B cell (primary cell): Measurements from ENCODE around the gene DNAH8. TPM values are rescaled to one million over a fixed set of nuclear protein-coding genes. Genes with fewer than 3 reads are reported as not detected.

Source experiments
- ATAC-seq: fragments of 200-7000 bp; cut with Tn5 transposase; one replicate; pipeline ENCODE4 v1.10.0; 2021; ENCODE audit warnings: low read depth, mild to moderate bottlenecking, moderate number of reproducible peaks, moderate library complexity
- CTCF ChIA-PET: fragments of 350-600 bp; sonication (Branson Sonifier 250); formaldehyde crosslinking; loops from one replicate; lab custom pipeline; 2021; ENCODE audit warnings: antibody characterized with exemption, inconsistent platforms; lab: Charles Lee
- POLR2A ChIA-PET: fragments of 350-600 bp; sonication (Branson Sonifier 250); formaldehyde crosslinking; loops from one replicate; lab custom pipeline; 2021; ENCODE audit warnings: antibody characterized with exemption; lab: Charles Lee
- DNase-seq: peaks from one replicate; pipeline ENCODE4 v3.0.0; 2013
- H2AFZ ChIP-seq: 2 replicates; pipeline ENCODE4 v1.6.1; 2012; ENCODE audit warnings: mild to moderate bottlenecking, low read depth, low read length; ENCODE audit not compliant: insufficient read depth, poor library complexity, severe bottlenecking
- H3K27ac ChIP-seq, 2 donors: 1 replicate in 1 of 2; 2 replicates in 1 of 2; pipeline ENCODE4 v1.5.1; 2012 to 2013; ENCODE audit warnings: low read length in 2 of 2, mild to moderate bottlenecking in 2 of 2, moderate library complexity in 1 of 2
- H3K27me3 ChIP-seq, 4 experiments: fragments of 200-600 bp in 1 of 4; sonication (generic) in 1 of 4; replicated peaks in 1 of 4; 1 replicate in 2 of 4; 2 replicates in 2 of 4; pipeline versions ENCODE4 v1.6.1 to v1.7.0; 2013 to 2016; ENCODE audit warnings: low read length in 3 of 4, mild to moderate bottlenecking in 2 of 4, mixed read lengths in 1 of 4, moderate library complexity in 1 of 4; ENCODE audit not compliant: insufficient read depth in 4 of 4, control insufficient read depth in 3 of 4; ENCODE audit errors: control extremely low read depth in 1 of 4
- H3K36me3 ChIP-seq, 2 experiments: replicated peaks in 1 of 2; 1 replicate in 1 of 2; 2 replicates in 1 of 2; pipeline versions ENCODE4 v1.6.1 to v1.7.1; 2013; ENCODE audit warnings: low read length in 1 of 2; ENCODE audit not compliant: insufficient read depth in 2 of 2, control insufficient read depth in 1 of 2; ENCODE audit errors: control extremely low read depth in 1 of 2, extremely low read depth in 1 of 2
- H3K4me1 ChIP-seq, 2 donors: fragments of 200-600 bp in 1 of 2; sonication (generic) in 1 of 2; 1 replicate in 1 of 2; 2 replicates in 1 of 2; pipeline versions ENCODE4 v1.5.1 to v1.6.1; 2013 to 2017; ENCODE audit warnings: low read length in 2 of 2; ENCODE audit not compliant: control insufficient read depth in 2 of 2, insufficient read depth in 2 of 2
- H3K4me2 ChIP-seq: replicated peaks from 2 replicates; pipeline ENCODE3; 2012; ENCODE audit warnings: mild to moderate bottlenecking, low read depth, low read length; ENCODE audit not compliant: poor library complexity, severe bottlenecking
- H3K4me3 ChIP-seq, 5 experiments: fragments of 200-600 bp in 1 of 5; sonication (generic) in 1 of 5; 1 replicate in 3 of 5; 2 replicates in 2 of 5; pipeline versions ENCODE4 v1.5.1 to v1.7.0; 2011 to 2016; ENCODE audit warnings: low read length in 4 of 5, mild to moderate bottlenecking in 4 of 5, low read depth in 2 of 5, control low read depth in 1 of 5, moderate library complexity in 1 of 5; ENCODE audit not compliant: insufficient read depth in 1 of 5; ENCODE audit errors: control extremely low read depth in 1 of 5, extremely low read depth in 1 of 5
- H3K79me2 ChIP-seq: fragments of 200-600 bp; sonication (generic); one replicate; pipeline ENCODE4 v1.6.0; 2016; ENCODE audit warnings: low read length; ENCODE audit not compliant: control insufficient read depth, insufficient read depth
- H3K9ac ChIP-seq: fragments of 200-600 bp; sonication (generic); 2 replicates; pipeline ENCODE4 v1.6.1; 2017; ENCODE audit warnings: mild to moderate bottlenecking, low read length, moderate library complexity
- H3K9me3 ChIP-seq, 3 donors: one replicate each; pipeline versions ENCODE4 v1.6.1 to v1.7.1; 2013; ENCODE audit warnings: low read length in 2 of 3; ENCODE audit not compliant: control insufficient read depth in 2 of 3, insufficient read depth in 1 of 3; ENCODE audit errors: control extremely low read depth in 1 of 3
- H4K20me1 ChIP-seq: 2 replicates; pipeline ENCODE4 v1.6.0; 2012; ENCODE audit warnings: mild to moderate bottlenecking, low read length; ENCODE audit not compliant: insufficient read depth, control insufficient read depth, poor library complexity, severe bottlenecking
- H3K27ac Mint-ChIP-seq: one replicate; pipeline ENCODE4 v1.8.0; 2021; ENCODE audit warnings: mixed read lengths
- H3K27me3 Mint-ChIP-seq: one replicate; pipeline ENCODE4 v1.8.0; 2021; ENCODE audit warnings: mixed read lengths
- H3K4me1 Mint-ChIP-seq: one replicate; pipeline ENCODE4 v1.8.0; 2021; ENCODE audit warnings: mixed read lengths
- H3K4me3 Mint-ChIP-seq: one replicate; pipeline ENCODE4 v1.8.0; 2021; ENCODE audit warnings: mixed read lengths
- H3K9me3 Mint-ChIP-seq: one replicate; pipeline ENCODE4 v1.8.0; 2022; ENCODE audit warnings: mixed read lengths; ENCODE audit not compliant: insufficient read depth
- CTCF ChIP-seq: fragments of 200-600 bp; IDR thresholded peaks from one replicate; pipeline ENCODE4 v1.8.0; 2022; ENCODE audit warnings: antibody characterized with exemption, mild to moderate bottlenecking
- EZH2 ChIP-seq: IDR thresholded peaks from 2 replicates; pipeline ENCODE4 v1.6.1; 2012; ENCODE audit warnings: borderline replicate concordance, low read depth, mild to moderate bottlenecking, moderate library complexity, low read length; ENCODE audit not compliant: insufficient read depth, poor library complexity, severe bottlenecking
- WGBS: methylation state at CpG from one replicate; pipeline ENCODE4 v1.1.5; 2013; ENCODE audit warnings: missing lambda C conversion rate; ENCODE audit not compliant: insufficient coverage; 5-methylcytosine and 5-hydroxymethylcytosine counted together
- intact Hi-C: fragments of 100-400 bp; cut with micrococcal nuclease; formaldehyde crosslinking; loops from one replicate; pipeline ENCODE4 v1.10.0; 2022
- polyA plus RNA-seq: library from polyadenylated mRNA; depleted of rRNA; stranded (reverse); fragments of >200 nt; gene quantifications from 2 replicates; pipeline ENCODE4 v1.2.3, GENCODE V29; 2012
- total RNA-seq, 2 donors: library from RNA; stranded (reverse); fragments of 120-200 nt in 1 of 2; gene quantifications; 1 replicate in 1 of 2; 2 replicates in 1 of 2; pipeline versions ENCODE4 v1.2.3 to v1.2.4, GENCODE V29; 2013 to 2022

Gene DNAH8
- total and polyA plus RNA-seq, 2 donors (not counting 1 experiment from before 2014, with no cell fraction given) = 0.69 to 1.1 TPM

GRCh38 chr6:38910207-38910606 lies 195.1 kb downstream of the DNAH8 start:
- H3K27ac Mint-ChIP-seq = no peak overlapping the region
- H3K4me2 ChIP-seq = no peak overlapping the region
- no peak for ATAC-seq
- H3K27me3 ChIP-seq = no peaks in the 10 kb centered on the region
- H3K4me3 Mint-ChIP-seq = no peak overlapping the region
- H3K4me1 ChIP-seq = no peaks in the 10 kb centered on the region
- H3K36me3 ChIP-seq = no peaks in the 10 kb centered on the region
- H3K4me1 Mint-ChIP-seq = no peaks in the 10 kb centered on the region
- CTCF ChIA-PET = no interaction called here
- H3K79me2 ChIP-seq = no peaks in the 10 kb centered on the region
- no peak for DNase-seq
- TF ChIP-seq CTCF (no peak), EZH2 (no peak)
- H3K4me3 ChIP-seq = no peak overlapping the region
- H3K27ac ChIP-seq = no peak overlapping the region
- H3K9me3 ChIP-seq = no peaks in the 10 kb centered on the region
- POLR2A ChIA-PET = no interaction called here
- H2AFZ ChIP-seq = no peak overlapping the region
- H3K9me3 Mint-ChIP-seq = no peaks in the 10 kb centered on the region
- WGBS = 92% methylated on average over 2 of the region's 3 CpGs
- intact Hi-C loops = no loop called here
- no peaks in the 10 kb centered on the region for H4K20me1 ChIP-seq
- no peak overlapping the region for H3K9ac ChIP-seq
- no peaks in the 10 kb centered on the region for H3K27me3 Mint-ChIP-seq

DNA sequence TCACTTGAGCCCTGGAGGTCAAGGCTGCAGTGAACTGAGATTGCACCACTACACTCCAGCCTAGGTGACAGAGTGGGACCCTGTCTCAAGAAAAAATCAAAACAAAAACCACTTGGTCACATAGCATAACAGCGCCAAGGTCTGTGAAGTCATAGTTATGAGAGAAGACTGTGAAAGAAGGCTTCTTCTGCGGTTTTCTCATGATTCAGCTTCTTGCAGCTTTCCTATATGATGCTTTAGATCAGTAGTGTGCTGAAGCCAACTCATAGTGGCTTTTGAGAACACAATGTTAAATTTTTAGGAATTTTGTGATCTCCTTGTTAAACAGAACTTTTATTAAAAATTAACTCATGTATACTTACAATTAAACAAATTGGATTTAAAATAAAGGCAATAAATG lies 197.3 kb downstream of the DNAH8 start:
- H3K4me1 Mint-ChIP-seq = no peaks in the 10 kb centered on the region
- H3K4me2 ChIP-seq = no peak overlapping the region
- no peaks in the 10 kb centered on the region for H3K9me3 ChIP-seq

More for the DNA sequence above, 197.3 kb downstream of the DNAH8 start:
- TF ChIP-seq EZH2 = no peak
- no peak for TF ChIP-seq CTCF
- no peak overlapping the region for H3K4me3 Mint-ChIP-seq
- Histone ChIP-seq H2AFZ (no peak overlapping the region), H3K27me3 (peaks cover 0 to 2% (median 0%) of the 10 kb centered on the region in 4 experiments), H3K9ac (no peak overlapping the region), H4K20me1 (no peaks in the 10 kb centered on the region), H3K4me3 (no peak overlapping the region), H3K4me1 (no peaks in the 10 kb centered on the region), H3K79me2 (no peaks in the 10 kb centered on the region), H3K27ac (no peak overlapping the region), H3K36me3 (no peaks in the 10 kb centered on the region)
- no peak overlapping the region for H3K27ac Mint-ChIP-seq
- H3K9me3 Mint-ChIP-seq = no peaks in the 10 kb centered on the region
- CTCF ChIA-PET = no interaction called here
- no peaks in the 10 kb centered on the region for H3K27me3 Mint-ChIP-seq
- POLR2A ChIA-PET = no interaction called here
- intact Hi-C loops = no loop called here
- DNase-seq = no peak
- no peak for ATAC-seq
- WGBS = no CpG with 5 or more reads among the region's 2 CpGs
